ENCODE data around the gene SPIB.
"Not testable (repeated sequence)": the region's sequence is repeated elsewhere in the genome, so short reads cannot be mapped to it uniquely, and the experiment has no call there.

The SPIB gene

DNA sequence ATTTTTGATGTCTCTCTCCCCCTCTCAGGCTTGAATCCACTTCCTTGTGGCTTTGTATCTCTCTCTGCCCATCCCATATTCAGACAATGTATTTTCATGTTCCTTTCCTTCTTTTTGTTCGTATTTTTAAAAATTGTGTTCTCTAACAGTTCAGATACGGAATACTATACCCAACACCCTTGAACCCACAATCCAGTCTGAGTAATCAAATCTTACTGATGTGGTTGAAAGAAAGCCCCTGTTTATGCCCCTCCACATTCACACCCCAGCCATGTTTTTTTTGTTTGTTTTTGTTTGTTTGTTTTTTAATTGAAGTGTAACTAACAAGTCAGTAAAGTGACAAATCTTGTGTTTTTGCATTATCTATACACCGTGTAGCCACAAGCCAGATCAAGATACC lies 1.4 kb downstream of the SPIB start:
- DNase-seq, result no peak

DNA sequence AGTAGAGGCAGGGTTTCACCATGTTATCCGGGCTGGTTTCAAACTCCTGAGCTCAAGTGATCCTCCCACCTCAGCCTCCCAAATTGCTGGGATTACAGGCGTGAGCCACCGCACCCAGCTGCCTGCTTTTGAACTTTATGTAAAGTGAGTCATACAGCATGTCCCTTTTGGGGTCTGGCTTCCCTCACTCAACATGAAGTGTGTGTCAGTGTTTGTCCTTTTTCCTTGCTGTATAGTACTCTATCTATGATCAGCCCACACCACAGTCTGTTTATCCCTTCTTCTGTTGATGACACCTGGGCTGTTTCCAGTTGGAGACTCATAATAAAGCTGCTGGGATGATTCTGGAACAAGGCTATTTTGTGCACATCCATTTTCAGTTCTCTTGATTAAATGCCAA lies 2.1 kb downstream of the SPIB start:
- DNase-seq, result no peak

DNA sequence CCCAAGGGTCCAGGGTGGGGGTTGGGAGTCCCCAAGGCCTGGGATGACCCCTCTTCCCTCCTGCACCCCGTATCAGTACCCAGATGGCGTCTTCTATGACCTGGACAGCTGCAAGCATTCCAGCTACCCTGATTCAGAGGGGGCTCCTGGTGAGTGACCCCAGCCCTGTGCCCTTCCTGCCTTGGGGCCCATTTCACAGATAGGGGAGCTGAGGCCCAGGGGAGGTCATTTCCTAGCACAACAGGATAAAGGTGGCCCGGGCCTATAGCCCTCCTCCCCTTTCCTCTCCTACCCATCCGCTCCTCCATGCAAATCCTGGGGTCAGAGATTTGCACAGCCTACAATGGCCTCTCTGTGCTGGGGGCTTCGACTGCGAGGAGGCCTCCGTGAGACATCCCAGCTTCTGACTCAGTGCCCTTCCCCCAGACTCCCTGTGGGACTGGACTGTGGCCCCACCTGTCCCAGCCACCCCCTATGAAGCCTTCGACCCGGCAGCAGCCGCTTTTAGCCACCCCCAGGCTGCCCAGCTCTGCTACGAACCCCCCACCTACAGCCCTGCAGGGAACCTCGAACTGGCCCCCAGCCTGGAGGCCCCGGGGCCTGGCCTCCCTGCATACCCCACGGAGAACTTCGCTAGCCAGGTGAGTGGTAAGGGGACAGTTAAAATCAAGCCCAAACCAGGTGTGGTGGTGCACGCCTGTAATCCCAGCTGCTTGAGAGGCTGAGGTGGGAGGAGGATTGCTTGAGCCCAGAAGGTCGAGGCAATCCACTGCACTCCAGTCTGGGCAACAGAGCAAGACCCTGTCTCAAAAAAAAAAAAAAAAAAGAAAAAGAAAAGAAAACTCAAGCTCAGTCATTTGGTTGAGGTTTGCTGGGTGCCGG lies 3.9 kb downstream of the SPIB start:
- no peak for DNase-seq

DNA sequence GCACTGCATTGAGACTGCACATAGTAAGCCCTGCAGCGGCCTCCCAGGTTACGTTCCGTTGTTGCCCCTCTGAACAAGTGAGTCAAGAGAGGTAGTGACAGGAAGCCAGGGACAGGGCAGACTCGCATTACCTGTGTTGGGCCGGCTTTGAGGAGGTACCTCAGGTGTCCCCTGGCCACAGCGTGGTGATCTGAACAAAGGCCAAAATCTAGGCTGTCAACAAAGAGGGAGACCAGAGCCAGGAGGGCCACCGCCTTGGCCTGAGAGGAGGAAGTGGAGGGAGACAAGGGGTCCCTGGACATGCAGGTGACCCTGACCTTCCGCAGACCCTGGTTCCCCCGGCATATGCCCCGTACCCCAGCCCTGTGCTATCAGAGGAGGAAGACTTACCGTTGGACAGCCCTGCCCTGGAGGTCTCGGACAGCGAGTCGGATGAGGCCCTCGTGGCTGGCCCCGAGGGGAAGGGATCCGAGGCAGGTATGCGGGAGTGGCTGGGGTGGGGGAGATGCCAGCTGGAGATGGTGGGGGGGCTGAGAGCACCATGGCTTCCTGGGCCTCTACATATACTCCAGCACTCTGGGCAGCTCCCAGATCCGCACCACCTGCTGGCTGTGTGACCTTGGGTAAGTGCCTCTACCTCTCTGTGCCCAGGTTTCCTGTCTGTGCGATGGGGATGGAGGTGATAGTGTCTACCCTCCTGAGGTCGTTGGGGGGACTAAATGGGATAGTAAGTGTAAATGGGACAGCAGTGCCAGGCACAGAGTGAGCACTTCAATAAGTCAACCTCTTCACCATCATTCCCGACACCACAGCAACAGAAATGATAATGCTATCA lies 4.8 kb downstream of the SPIB start:
- no peak for DNase-seq

DNA sequence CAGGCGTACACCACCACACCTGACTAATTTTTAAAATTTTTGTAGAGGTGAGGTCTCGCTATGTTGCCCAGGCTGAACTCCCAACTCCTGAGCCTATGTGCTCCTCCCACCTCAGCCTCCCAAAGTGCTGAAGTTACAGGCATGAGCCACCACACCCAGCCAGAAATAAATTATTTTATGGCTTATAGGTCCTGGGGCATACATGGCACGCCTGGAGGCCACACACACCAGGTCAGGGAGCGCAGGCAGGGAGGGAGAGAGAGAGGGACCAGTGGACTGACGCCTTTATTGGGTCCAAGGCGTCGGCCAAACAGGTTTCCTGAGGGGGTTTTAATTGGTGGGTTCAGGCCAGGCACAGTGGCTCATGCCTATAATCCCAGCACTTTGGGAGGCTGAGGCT lies 6.8 kb downstream of the SPIB start:
- DNase-seq, result no peak

DNA sequence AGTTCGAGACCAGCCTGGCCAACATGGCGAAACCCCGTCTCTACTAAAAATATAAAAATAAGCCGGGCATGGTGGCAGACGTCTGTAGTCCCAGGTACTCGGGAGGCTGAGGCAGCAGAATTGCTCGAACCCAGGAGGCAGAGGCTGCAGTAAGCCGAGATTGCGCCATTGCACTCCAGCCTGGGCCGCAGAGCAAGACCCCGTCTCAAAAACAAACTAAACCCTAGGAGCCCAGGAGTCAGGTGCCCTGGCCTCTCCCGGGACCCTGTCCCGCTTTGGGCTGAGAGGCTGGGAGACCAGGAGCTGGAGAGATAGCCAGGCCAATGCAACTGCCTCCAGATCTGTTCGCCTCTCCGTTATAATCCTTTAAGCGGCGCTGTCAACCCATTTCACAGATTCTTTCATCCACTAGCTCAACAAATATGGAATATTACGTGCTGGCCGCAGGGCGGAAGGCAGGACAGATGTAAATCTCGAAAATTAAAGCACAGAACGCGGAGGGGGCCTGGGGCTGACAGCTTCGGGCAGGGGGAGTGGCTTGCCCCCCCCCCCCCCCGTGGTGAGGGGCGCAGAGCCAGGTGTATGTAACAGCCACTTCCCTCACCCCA lies 8.7 kb downstream of the SPIB start:
- DNase-seq, result no peak

DNA sequence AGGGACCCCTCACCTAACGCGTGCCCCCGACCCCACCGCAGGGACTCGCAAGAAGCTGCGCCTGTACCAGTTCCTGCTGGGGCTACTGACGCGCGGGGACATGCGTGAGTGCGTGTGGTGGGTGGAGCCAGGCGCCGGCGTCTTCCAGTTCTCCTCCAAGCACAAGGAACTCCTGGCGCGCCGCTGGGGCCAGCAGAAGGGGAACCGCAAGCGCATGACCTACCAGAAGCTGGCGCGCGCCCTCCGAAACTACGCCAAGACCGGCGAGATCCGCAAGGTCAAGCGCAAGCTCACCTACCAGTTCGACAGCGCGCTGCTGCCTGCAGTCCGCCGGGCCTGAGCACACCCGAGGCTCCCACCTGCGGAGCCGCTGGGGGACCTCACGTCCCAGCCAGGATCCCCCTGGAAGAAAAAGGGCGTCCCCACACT lies 9.3 kb downstream of the SPIB start:
- DNase-seq, result no peak

DNA sequence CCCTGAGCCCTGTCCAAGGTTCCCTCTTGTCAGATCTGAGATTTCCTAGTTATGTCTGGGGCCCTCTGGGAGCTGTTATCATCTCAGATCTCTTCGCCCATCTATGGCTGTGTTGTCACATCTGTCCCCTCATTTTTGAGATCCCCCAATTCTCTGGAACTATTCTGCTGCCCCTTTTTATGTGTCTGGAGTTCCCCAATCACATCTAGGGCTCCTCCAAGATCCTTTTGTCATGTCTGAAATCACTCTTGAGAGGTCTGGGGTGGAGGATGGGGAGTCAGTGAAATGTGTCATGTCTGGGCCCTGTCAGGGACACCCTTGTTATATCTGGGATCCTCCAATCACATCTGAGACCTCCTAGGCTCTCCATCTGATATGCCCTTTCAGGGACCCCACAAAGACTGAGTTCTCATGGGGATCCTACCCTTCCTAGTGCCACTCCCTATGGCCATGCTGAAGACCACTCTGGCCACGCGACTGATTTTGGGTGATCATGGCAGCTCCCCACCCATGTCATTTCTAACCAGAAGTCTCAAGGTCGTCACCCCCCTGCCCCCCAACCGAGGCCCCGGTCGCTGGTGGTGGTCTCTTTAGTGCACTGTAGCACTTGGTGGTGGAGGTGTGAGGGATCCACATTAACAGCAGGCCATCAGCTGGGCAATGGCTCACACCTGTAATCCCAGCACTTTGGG lies 10.2 kb downstream of the SPIB start:
- no peak for DNase-seq

DNA sequence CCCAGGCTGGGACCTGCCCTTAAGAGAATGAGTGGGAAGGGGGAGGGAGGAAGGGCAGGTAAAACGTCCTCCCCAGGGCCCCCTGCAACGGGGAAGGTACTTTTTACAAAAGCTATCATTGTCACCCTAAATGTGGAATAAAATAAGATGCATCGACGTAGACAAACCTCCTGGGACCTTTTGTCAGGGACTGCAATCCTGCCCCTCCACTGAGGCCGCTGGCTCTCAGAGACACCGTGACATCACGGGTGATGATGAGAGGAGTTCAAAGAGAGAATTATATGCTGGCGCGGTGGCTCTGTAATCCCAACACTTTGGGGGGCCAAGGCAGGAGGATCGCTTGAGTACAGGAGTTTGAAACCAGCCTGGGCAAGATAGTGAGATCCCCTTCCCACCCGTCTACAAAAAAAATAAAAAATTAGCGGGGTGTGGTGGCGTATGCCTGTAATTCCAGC lies 12.2 kb downstream of the SPIB start:
- DNase-seq, result no peak

DNA sequence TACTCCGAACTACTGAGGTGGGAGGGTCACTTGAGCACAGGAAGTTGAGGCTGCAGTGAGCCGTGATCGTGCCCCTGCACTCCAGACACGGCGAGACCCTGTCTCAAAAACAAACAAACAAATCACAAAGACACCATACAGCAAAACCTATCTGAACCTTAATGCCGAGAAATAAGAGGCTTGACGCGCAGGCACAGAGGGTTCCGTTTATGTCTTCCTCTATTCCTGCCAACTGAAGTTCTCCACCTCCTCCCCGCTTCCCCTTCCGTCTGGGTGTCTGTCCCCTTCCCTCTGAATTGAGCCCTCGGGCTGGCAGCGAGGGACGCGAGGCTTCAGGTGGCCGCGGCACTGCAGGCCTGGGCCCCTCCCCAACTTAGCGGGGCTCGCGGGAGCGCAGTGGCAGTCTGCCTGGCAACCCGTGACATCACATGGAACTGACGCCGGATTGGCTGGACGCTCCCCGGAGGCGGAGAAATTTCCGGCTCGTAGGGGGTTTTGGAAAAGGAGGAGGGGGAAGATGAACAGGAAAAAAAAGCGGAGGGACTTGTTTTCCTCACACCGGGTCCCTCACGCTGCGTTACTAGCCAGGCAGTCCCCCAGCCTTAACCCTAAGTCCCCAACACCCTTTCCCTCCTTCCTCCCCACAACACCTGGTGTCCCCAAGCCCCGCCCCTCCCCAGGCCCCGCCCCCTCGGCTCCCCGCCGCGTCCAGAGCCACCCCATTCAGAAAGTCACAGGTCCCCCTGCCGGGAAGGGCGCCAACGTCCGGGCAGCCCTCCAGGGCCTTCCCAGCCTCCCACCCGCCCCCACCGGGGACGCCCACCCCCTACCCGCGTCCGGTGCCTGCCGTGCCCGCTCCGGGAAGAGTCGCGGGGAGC lies 12.8 kb downstream of the SPIB start:
- DNase-seq, result peak; percentile 77

DNA sequence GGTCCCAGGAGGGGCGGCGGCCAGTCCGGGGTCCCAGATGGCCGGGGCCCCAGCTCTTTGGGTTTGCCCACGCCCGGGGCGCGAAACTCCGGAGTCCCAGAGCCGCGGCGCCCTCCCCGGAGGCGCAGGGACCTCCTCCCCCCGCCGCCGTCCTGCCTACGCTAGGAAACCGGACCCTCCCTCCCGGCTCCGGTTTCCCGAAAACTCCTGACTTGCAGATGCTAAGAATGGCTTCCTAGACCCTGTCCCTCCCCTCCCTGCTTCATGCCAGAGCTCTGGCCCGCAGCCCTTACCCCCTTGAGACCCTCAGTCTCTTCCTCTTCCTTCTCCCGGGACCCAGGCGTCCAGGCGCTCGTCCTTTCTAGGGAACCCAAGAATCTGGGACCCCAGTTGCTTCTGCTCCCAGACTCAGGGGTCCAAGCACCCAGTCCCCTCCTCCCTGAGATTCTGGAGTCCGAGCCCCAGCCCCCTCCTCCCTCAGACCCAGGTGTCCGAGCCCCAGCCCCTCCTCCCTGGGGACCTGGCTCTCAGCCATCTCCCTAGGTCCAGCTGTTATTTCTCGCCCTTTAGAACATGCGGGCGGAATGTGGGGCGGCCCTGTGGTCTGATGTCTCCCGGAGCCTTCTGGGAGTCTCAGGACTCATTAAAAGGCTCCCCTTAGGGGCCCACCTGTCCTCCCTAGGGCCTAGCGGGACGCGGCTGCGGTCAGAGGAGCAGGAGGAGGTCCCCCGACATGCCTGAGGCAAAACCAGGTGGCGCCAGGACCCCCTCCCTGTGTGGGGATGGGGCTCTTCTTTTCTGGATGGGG lies 13.7 kb downstream of the SPIB start, which contains the start of gene MYBPC2:
TSS of gene MYBPC2 (plus strand) at position 672 of the 808 bp plus-strand sequence. CDS start at position 734, 62 bp downstream.
- no peak for DNase-seq

DNA sequence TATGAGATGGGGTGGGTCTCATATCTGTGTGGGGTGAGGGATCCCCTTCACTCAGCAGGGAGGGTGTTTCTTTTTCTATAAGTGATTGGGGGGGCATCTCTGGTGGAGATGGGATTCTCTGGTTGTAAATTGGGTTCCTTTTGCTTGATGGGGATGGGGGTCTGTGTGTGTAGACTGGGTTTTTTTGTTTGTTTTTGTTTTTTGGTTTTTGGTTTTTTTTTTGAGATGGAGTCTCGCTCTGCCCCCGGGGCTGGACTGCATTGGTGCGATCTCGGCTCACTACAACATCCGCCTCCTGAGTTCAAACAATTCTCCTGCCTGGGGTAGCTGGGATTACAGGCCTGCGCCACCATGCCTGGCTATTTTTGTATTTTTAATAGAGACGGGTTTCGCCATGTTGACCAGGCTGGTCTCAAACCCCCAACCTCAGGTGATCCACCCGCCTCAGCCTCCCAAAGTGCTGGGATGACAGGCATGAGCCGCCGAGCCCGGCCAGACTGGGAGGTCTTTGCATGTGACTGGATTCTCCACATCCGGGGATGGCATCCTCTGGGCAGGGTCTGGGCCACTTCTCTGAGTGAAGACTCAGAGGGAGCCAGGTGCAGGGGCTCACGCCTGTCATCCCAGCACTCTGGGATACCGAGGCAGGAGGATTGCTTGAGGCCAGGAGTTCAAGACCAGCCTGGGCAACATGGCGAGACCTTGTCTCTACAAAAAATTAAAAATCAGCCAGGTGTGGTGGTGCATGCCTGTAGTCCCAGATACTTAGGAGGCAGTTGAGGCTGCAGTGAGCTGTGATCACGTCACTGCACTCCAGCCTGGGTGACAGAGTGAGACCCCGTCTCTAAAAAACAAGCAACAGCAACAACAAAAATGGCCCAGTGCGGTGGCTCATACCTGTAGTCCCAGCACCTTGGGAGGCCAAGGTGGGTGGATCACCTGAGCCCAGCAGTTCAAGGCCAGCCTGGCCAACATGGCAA lies 14.8 kb downstream of the SPIB start:
- no peak for DNase-seq

DNA sequence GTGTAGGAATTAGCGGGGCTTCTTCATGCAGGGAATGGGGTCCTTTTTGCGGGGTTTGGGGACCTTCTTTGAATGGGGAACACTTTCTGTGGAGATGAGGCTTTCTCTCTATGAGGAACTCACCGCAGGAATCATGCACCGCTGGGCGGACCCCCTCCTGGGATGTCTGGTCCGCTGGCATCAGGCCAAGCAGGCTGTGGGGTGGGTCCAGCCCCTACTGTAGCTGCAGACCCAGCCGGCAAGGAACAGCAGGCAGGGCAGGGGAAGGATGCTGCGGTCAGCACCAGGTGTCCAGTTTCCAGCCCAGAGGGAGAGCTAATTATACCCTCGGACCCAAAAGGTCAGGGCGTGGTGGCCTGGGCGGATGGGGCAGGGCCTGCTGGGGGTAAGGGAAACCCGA lies 15.8 kb downstream of the SPIB start:
- no peak for DNase-seq

DNA sequence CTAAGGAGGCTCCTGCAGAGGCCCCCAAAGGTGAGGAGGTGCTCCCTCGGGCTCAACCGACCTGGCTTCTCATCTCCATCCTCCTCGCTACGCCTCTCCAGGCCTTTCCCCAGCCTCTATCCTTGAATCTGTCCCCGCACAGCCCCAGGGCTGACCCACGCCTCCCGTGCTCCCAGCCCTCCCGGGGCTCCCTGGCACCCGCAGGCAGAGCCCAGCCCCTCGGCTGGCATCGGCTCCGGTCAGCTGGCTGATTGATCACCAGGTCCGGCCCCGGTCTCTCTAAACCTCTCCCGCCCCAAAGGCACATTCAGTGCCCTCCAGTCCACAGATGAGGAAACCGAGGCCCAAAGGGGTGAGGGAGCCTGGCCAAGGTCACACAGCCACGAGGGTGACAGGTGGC lies 16.5 kb downstream of the SPIB start:
- no peak for DNase-seq

DNA sequence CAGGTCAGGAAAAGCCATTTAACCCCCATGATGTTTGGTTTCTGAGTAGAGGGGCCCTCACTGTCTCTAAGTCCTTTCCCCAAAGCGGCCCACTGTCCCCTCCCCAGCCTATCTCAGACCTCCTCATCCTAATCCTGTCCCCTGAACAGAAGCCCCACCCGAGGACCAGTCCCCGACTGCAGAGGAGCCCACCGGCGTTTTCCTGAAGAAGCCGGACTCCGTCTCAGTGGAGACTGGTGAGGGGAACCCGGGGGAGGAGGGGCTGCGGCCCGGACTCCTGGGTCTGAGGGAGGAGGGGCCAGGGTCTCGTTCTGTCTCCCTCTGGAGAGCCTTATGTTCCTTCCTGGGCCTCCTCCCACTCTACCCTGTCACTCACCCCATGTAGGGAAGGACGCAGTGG lies 16.9 kb downstream of the SPIB start:
- no peak for DNase-seq

DNA sequence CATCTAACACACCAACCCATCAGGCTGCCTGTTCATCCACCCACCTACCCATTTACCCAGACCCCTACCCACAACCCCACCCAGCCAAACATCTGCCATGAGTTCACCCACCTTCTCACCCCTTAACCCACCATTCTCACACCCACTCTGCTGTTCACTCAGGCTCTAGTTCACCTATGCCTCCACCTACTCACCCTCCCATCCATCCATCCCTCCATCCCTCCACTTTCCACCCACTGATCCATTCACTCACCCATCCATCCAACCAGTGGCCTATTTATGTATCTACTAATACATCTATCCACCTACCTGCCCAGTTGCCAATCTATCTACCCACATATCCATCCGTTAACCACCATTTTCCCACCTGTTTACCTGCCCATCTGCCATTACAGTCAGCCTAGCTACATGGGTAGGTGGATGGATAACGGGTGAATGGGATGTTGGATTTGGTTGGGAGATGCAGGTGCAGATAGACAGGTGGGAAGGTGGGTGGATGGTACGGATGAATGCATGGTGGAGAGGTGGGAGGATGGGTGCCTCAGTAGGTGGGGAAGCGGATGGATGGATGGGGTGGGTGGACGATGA lies 19.2 kb downstream of the SPIB start:
- no peak for DNase-seq

DNA sequence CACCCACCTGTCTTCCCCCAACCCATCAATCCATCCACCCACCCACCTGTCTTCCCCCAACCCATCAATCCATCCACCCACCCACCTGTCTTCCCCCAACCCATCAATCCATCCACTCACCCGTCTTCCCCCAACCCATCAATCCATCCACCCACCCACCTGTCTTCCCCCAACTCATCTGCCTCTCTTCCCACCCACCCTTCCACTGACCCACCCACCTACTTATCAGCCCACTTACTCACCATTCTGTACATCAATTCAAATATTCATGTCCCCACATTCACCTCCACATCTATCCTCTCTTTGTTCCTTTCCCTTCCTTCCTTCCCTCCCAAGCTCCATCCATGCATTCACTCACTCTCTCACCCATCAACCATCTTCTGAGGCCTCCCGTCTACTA lies 20.4 kb downstream of the SPIB start:
- not testable (repeated sequence) for DNase-seq

DNA sequence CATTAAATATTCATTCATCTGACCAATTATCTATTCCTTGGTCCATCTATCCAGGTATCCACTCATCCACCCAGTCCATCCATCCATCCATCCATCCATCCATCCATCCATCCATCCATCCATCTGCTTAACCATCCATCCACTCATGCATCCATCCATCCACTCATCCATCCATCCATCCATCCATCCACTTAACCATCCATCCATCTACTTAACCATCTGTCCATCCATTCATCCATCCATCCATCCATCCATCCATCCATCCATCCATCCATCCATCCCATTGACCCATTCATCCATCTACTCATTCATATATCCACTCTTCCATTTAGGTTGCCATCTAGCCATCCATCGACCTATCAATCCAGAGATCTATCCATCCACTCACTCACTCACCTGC lies 25.3 kb downstream of the SPIB start:
- DNase-seq, result no peak

DNA sequence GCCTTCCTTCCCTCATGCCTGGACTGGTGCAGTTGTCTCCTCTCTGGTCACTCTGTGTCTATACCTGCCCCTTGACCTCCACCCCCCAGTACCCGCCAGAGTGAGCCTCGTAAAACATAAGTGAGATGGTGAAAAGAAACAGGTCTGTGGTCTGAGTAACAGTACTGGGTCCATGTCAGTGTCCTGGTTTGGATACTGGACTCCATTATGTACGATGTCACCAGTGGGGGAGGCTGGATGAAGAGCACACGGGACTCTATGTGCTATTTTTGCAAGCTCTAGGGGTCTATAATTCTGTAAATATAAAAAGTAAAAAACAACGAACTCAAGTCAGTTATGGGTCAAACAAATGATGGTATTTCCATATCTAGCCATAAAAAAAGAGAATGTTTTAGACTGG lies 28.3 kb downstream of the SPIB start:
- no peak for DNase-seq

Measured in NCI-H2171 (cell line).